ENCODE measurements around the gene SMPD1.
"Not testable (repeated sequence)": the region's sequence is repeated elsewhere in the genome, so short reads cannot be mapped to it uniquely, and the experiment has no call there.

The SMPD1 gene

DNA sequence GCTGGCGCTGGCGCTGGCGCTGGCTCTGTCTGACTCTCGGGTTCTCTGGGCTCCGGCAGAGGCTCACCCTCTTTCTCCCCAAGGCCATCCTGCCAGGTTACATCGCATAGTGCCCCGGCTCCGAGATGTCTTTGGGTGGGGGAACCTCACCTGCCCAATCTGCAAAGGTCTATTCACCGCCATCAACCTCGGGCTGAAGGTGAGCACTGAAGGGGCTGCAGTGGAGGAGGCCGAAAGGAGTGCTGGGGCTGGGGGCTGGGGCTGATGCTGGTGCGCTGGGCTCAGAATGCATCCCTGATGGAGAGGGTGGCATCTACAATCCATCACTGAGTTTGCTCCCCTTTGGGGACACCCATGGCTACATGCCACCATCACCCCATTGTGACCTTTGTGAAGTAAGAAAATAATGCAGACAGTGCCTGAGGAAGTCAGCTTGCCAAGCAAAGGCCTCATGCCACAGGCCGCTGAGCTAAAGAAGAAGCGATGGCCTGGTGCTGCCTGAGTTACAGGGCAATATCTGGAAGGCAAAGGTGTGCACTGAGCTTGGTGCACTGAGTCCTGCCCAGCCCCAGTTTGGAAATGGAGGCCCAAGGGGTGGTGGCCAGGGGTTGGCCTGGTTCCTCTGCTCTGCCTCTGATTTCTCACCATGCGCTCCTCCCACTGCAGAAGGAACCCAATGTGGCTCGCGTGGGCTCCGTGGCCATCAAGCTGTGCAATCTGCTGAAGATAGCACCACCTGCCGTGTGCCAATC lies 620 bp downstream of the SMPD1 start:
- DNase-seq, result no peak

DNA sequence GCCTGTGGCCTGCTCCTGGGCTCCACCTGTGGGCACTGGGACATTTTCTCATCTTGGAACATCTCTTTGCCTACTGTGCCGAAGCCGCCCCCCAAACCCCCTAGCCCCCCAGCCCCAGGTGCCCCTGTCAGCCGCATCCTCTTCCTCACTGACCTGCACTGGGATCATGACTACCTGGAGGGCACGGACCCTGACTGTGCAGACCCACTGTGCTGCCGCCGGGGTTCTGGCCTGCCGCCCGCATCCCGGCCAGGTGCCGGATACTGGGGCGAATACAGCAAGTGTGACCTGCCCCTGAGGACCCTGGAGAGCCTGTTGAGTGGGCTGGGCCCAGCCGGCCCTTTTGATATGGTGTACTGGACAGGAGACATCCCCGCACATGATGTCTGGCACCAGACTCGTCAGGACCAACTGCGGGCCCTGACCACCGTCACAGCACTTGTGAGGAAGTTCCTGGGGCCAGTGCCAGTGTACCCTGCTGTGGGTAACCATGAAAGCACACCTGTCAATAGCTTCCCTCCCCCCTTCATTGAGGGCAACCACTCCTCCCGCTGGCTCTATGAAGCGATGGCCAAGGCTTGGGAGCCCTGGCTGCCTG lies 1.4 kb downstream of the SMPD1 start:
- no peak for DNase-seq

DNA sequence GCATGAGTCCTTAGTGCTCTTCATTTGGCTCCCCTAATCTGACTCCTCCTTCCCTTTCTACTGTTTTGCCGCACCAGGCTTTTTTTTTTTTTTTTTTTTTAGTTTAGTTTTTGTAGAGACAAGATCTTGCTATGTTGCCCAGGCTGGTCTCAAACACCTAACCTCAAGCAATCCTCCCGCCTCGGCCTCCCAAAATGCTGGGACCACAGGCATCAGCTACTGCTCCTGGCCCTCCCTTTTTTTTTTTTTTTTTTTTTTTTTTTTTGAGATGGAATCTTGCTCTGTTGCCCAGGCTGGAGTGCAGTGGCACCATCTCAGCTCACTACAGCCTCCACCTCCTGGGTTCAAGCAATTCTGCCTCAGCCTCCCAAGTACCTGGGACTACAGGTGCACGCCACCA lies 2.0 kb downstream of the SMPD1 start:
- not testable (repeated sequence) for DNase-seq

DNA sequence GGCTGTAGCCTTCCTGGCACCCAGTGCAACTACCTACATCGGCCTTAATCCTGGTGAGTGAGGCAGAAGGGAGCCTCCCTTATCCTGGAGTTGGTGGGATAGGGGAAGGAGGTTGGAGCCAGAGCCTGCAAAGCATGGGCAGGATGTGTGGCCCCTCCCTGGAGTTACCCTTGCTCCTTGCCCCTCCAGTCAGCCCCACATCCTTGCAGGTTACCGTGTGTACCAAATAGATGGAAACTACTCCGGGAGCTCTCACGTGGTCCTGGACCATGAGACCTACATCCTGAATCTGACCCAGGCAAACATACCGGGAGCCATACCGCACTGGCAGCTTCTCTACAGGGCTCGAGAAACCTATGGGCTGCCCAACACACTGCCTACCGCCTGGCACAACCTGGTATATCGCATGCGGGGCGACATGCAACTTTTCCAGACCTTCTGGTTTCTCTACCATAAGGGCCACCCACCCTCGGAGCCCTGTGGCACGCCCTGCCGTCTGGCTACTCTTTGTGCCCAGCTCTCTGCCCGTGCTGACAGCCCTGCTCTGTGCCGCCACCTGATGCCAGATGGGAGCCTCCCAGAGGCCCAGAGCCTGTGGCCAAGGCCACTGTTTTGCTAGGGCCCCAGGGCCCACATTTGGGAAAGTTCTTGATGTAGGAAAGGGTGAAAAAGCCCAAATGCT lies 3.9 kb downstream of the SMPD1 start:
- DNase-seq, result no peak

DNA sequence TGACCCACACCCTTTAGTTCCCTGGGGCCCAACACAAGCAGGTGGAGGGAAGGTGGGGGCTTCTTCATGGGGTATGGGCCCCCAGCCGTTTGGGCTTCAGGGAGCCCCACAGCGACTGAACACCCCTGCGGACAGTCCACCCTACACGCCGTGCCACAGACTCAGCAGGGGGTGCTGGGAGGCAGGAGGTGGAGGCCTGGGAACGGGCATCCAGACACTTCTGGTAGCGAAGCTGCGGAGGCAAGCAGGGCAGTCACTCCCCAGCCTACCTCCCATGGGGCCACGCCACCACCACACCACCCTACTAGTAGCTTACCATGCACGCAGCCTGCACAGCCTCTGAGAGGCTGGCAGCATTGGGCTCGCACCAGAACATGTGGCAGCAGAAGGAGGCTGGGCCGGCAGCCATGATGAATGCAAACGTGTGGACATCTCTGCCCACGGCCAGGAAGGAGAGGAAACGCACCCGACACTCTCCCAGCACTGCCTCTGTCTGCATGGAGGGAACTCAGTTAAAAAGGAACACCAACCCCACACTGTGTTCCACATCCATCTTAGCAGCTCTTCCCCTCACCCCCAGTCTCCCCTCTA lies 5.3 kb downstream of the SMPD1 start:
- no peak for DNase-seq

DNA sequence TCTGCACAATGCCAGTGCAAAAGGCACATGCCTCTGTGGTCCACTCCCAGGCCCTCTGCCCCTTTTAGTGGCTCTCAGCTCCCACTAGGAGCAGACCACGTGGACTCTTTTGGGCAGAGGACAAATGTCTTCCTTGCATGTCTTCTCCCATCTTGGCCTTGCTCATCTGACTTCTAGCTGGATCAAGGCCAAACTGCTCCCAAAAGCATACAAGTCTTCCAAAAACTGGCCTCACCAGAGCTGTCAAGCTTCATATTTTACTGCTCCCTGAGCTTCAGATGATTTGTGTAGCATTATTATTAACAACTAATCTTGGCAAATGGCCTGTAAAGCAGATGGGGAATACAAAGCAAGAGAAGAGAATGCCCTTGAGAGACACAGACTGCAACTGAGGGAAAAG lies 6.9 kb downstream of the SMPD1 start:
- DNase-seq, result no peak

DNA sequence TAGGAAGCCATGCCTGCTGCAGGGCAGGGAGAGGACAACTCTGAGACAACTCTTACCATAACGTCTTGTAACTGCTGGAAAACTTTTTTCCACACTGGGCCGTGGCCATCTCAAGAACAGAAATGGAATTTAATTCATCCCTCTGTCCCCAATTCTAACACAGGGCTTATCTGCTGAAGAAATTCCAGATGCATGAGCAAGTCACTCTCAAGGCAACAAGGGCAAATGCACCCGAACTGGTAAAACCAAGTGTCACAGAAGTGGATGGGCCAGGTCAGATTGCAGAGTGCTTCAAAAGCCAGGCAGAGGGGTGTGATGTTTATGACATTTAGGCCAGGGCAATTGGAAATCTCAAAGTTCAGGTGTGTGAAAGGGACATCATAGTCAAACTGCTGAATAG lies 7.4 kb downstream of the SMPD1 start:
- DNase-seq, result no peak

DNA sequence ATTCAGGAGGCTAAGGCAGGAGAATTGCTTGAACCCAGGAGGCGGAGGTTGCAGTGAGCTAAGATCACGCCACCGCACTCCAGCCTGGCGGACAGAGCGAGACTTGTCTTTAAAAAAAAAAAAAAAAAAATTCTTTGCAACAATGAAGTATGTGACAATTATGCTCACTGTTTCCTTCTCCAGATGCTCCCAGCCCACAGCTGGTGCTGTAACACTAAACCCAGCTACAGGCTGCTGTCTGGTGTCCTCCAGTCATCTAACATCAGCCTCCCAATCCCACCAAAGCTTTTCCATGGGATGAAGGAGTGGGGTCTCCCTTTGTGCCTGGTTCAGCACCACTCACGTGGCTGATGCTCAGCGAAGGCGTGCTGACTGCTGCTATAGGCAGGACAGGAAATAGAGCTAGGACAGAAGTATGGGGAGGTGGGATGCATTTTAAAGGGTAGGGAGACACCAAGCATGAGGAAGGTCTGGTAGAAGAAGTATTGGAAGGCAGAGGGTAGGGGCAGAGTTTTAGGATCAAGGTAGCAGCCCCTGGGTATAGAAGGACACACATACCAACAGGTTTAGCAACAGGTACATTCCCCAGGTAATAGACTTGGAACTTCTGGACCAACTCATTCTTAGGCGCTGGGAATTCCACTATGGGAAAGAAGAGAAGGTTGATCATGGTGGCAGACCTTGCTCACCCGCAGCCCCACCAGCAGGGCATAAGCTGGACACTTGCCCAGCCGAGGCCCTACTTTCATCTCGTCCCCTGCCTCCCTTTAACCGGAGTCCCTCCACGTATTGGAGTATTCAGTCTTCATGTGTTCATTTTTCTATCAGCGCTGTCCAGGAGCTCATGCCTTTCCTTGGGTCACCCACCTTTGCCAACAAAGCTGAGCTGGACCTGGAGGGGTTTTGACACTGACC lies 10.4 kb downstream of the SMPD1 start:
- DNase-seq, result no peak

DNA sequence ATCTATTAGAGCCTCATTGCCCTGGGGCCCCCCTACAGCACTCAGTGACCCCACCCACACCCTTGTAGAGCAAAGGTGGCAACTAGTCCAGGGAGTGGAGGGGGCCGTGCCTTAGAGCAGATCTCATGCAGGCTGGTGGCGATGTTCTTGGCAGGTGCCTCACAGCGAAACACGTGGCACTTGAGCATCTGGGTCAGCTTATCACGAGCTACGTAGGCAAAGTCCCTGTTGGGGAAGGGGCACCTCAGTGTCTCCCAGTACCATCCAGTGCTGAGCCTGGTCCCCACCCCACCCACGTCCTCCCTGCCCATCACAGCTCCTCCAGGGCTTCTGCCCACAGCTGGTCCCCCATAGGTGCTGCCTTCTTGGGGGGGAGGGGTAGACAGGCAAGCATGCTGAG lies 11.2 kb downstream of the SMPD1 start:
- DNase-seq, result no peak

DNA sequence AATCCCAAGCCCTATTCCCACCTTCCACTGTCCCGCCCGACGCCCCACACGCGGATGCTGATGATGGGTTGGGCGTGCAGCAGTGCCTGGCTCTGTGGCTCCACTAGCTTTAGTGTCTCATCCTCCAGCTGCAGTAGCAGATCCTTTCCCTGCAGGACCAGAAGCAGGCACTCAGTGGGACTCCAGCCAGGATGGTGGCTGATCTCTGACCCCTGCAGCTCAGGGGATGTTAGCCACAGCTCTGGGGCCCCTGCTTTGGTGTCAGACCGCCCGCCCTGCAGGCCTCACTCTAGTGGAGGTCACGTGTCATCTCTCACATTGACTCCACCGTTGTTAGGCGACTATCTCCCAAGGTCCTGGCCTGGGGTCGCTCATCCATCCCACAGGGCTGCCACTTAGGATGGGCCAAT lies 11.8 kb downstream of the SMPD1 start:
- no peak for DNase-seq

DNA sequence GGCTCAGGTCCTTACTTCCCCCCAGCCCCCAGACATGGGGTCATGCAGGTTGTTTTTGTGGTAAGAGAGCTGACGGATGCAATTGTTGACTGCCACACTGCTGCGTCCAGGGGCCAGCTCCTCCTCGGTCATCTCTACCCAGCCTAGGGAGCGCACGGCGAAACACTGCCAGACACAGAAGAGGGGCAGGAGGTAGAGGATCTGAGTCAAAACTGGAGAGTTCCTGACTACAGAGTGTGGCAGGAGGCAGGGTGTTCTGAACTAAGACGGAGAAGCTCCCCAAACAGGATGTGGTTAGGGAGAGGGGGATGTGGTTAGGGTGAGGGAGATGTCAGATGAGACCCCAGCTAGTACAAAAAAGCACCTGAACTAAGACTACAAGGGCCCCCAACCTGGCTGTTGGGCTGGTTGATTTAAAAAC lies 12.3 kb downstream of the SMPD1 start:
- DNase-seq, result no peak

DNA sequence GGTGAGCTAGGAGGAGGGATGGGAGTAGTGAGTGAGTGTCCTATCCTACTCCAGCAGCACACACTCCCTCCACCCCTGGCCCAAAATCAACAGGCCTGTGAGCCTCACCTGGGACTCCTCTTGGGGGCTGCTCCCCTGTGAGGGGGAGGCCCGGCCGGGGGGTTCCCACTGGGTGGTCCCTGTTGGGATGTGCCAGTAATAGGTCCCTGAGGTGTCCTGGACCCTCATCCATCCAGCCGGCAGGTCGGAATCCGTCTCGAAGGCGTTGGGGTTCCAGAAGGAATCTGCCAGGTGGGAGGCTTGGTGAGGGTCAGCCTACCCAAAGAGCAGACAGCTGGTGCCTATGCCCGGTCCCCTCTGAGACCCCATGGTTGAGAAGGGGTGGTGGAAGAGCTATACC lies 13.3 kb downstream of the SMPD1 start:
- DNase-seq, result no peak

DNA sequence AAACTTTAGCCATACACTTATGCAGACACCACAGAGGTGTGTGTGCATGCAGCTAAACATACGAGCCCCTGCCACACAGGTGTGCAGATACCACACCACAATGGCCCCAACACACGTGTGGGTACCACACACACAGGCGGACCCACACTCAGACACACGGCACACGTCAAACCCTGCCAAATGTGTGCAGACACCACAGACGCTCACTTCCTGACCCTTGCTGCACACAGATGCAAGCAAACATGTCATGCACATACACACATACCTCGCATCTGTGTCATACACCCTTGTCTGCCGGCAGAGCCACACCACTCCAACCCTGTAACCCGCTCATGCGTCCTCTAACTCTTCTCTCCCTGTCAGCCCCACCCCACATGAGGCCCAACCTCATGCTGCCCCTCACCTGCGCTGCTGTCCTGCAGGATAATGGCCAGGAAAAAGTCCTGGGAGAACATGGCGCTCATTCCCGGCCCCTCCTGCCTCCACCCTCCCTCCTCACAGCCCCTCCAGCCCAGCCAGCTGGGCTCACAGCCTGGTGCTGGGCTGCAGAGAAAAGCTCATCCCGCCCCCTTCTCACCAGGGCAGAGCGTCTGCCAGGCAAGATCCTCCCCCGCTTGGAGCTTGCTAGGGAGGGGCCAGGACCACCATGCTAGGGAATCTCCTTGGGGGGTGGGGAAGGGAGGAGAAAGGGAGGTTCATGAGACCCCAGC lies 14.2 kb downstream of the SMPD1 start:
- no peak for DNase-seq

DNA sequence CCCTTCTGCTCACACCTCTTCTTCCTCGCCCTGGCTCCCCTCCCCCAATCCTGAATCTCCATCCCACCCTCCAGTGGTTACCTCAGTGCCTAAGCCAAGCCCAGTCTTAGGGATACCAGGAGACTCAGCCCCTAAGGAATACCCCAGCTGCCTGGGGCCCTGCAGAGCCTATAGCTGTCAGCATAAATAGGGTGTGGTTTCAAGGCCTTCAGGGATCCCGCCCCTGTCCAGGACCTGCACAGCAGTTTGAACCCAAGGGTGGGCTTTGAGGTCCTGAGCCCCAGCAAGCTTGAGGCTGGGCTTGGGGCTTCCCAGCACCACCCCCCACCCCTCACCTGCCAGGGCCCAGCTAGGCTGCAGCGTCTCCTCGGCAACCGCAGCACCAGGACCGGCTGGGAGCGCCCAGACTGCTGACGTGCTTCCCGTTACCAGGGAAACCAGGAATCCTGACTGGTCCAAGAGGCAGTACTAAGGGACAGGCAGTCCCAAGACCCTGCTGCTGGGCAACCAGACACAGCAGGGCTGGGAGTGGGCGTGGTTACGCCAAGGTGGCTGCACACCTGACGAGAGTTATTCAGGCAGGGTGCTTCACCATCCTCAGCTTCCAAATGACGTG lies 14.9 kb downstream of the SMPD1 start:
- no peak for DNase-seq

DNA sequence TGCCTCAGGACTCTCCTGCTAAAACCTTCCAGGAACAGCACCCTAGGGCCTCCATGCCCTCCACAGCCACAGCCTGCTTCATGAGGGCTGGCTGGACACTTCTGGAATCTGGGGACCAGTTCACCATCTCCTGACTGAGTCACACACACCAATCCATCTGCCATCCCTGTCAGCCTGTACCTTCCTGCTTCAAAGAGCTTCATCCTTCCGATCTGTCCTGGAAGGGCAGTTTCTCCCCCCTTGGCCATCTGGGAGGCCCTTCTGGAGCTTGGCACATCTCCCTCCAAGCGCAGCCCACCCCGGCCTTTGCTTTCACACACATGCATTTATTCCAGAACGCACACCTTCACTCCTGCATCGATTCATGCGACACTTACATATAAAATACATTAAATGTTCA lies 15.6 kb downstream of the SMPD1 start:
- no peak for DNase-seq

DNA sequence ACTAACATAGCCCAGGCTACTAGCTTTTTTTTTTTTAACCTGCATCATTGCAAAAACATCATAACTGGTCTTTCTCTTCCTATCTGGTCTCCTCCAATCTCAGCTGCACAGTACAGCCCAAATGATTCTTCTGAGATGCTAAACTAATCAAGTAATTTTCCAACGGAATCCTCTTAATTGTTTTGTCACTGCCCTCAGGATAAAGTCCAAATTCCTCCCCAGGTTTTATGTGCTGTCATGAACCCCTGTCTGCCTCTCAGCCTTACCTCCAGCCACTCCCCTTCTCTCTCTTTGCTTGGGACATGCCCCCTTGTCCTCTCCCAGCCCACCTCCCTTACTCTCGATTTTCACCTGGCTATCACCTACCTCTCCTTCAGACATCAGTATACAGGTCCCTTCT lies 16.1 kb downstream of the SMPD1 start:
- no peak for DNase-seq

DNA sequence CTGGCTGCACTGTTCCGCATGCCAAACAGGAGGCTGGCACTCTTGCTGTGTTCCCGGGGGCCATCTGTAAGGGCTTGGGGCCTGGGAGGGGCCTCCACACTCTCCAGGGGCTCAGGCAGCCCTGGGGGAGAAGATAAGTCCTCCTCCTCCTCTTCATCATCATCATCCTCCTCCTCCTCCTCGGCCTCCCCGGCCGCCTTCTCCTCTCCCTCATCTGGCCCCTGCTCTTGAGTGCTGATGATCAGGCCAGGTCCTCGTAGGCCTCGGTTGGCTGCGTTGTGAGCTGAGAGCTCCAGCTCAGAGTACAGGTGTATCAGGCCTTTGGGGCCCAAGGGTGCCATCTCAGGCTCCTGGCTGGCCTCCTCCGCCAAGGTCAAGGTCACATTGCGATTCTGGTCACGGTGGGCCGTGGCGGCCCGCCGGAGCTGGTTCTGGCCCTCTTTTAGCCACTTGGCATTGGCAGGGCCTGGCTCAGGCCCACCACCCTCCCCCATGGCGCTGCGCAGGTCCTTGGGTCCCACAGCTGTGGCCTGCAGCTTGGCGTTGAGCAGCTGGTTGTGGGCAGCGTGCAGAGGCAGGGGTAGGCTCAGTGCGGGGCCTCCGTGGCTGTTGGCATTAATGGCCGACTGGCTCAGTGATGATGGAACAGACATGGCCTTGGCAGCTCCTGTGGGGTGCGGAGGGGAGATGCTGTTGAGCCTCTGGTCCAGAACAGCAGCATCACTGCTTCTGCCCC lies 20.6 kb downstream of the SMPD1 start:
- no peak for DNase-seq

DNA sequence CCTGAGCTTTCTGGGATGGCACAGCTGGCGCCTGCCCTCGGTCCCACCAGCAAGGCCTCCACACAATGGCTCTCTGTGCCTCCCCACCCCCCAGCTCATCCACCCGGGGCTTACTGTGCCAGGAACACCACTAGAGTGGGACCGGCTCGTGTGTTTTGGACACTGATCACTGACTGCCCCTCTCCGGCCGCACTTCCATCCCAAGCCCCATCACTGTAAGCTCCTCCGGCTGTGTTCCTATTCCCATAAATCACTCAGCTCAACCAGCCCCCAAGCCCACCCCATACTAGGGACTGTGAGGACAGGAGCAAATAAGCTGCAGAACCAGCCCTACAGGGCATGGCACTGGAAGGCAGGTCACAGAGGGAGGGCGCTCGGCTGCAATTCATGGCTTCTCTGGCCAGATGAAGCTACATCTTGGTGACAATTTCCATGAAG lies 21.3 kb downstream of the SMPD1 start:
- DNase-seq, result no peak

DNA sequence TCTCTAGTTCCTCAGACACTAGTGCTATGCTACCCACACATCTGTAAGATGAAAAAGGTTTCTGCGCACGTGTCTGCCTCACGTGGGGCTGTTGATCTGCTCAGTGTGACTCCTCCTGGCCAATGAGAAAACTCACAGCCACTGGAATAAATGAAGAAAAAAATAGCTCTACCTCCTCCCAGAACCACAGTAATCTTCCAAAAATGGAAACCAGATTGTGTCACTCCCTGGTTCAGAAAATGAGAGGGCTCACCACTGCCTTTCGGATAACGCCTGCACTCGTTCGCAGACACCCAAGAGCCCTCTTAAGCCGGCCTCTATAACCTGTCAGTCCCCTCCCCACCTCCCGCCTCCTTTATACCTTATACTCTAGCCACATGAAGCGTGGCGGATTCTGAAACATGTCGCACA lies 23.5 kb downstream of the SMPD1 start:
- DNase-seq, result no peak

DNA sequence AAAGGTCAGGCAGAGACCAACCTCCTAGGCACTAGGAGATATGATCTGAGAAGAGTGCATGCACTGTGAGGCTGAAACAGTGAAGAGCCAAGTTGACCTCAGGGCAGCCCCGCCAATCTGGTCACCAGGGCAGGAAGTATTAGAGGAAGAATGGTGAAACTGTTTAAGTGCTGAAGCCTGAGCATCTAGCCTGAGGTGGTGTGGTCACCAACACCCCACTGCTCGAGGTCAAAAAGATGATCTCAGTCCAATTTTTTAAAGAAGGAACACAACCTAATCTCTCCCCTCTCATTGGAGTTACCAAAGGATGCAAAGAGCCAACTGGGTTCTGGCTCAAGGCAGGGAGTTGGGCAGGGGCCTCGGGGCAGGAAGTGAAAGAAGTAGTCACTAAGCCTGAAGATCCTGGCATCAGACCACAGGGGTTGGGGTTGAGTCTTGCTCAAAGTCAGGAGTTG lies 24.6 kb downstream of the SMPD1 start:
- peak; percentile 78 to 81 for DNase-seq

DNA sequence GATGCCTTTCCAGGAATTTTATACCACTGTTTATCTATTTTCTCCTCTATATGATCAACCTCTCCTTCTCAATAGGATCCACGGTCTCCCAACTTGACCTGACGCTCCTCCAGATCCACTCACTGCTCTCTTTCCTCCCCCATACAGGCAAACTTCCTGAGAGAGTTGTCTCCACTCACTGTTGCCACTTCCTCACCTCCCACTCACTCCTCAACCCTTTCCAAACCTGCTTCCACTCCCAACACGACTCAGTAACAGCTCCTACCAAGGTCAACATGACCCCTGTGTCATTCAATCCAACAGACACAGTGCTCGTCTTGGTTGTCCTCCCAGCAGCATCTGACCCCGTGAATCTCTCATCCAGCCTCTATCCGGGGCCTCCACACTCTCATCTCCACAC lies 25.5 kb downstream of the SMPD1 start:
- no peak for DNase-seq
